ENCODE results near the gene PPY. TPM values are rescaled to one million over a fixed set of nuclear protein-coding genes. Genes with fewer than 3 reads are reported as not detected.
"Not testable (repeated sequence)": the region's sequence is repeated elsewhere in the genome, so short reads cannot be mapped to it uniquely, and the experiment has no call there.

PPY gene
- total RNA-seq, 4 donors from 2014 or later = not detected

DNA sequence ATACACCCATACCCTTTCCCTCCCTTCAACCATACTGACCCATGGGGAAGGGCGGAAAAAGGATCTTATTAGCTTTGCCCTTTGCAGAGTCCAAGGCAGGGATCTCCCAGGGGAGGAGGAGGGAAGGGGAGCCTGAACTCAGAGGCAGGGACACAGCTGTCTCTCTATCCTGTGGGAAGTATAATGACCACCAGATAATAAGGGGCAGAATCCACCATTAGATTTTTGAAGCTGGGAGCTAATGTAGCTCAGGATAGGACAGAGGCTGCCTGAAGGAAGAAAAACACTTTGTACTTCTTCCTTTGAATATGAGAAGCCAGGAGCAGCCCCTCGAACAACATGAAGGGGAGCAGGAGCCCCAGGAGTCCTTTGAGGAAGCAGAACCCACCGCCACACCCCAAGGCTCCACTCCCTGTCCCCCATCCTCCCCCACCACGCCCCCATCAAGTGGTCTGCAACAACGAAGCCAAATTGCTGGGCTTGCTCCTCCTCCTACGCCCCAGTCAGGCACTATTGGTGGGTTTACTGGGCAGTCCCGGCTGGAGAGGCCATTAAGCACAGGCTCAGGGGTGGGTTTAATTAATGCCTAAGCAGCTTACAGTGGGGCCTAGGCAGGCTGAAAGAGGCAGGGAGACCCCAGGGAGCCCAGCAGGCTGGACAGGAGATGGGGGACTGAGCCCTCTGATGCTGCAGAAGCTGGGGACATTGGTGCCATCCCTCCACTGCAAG lies 40.3 kb downstream of the PPY start:
- no peak overlapping the region for H3K4me3 ChIP-seq (ENCODE audit: low read depth, poor library complexity, severe bottlenecking)
- TF ChIP-seq, protein P1, sequence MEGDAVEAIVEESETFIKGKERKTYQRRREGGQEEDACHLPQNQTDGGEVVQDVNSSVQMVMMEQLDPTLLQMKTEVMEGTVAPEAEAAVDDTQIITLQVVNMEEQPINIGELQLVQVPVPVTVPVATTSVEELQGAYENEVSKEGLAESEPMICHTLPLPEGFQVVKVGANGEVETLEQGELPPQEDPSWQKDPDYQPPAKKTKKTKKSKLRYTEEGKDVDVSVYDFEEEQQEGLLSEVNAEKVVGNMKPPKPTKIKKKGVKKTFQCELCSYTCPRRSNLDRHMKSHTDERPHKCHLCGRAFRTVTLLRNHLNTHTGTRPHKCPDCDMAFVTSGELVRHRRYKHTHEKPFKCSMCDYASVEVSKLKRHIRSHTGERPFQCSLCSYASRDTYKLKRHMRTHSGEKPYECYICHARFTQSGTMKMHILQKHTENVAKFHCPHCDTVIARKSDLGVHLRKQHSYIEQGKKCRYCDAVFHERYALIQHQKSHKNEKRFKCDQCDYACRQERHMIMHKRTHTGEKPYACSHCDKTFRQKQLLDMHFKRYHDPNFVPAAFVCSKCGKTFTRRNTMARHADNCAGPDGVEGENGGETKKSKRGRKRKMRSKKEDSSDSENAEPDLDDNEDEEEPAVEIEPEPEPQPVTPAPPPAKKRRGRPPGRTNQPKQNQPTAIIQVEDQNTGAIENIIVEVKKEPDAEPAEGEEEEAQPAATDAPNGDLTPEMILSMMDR (IDR thresholded peaks at IDR 0.05) = no peak
- no peak for TF ChIP-seq POLR2A (IDR thresholded peaks at IDR 0.05)
- 57 to 66% methylated on average over 7 of the region's 7 CpGs for WGBS, 2 donors
- no peak for DNase-seq (ENCODE audit: low spot score in 2 of 2)
- intact Hi-C loops (cut with DNase I; ENCODE audit: low total_unique reads) = no loop called here

DNA sequence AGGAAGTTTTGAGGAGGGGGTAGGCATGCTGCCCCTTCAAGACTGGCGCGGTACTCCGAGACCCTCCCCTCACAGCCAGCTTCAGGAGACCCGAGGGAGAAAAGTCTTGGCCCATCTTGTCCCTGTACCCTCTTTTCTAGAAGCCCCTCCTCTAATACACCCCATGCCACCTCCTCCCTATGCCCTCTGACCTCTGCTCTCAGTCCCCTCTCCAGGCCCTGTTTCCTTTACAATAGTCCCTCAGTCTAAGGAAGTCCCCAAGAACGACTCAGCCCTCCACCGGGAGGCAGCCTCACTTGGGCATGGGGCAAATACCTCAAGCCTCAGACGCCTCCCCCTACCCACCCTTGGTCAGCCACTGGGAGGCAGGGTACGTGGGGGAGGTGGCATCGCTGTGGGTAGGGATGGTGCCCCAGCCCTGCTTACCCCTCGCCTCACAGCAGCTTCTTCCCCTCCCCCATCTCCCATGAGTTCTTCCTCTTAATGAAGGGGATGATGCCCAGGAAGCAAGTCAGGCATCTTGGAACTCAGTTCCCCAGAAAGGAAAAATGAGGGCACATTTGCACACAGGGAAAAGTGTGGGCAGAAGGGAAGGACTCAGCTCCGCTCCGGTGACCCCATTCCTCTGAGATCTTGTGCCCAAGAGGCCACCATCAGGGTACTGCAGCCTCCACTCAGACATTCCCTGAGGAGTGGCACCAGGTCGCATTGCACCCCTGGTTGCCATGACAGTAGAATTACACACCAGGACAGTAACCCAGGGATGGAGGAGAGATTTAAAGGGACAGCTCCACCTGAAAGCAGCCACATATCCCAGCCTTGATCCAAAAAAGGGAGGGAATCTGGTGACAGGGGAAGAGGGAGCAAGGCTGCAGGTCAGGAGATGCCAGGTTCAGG lies 41.2 kb downstream of the PPY start:
- TF ChIP-seq POLR2A (IDR thresholded peaks at IDR 0.05) = no peak
- WGBS, 2 donors = 34 to 38% methylated on average over 13 of the region's 13 CpGs

GRCh38 chr17:43900183-43900857 lies 42.0 kb downstream of the PPY start:
- 4 to 20% methylated on average over 11 to 30 of the region's 31 CpGs for WGBS, 2 donors
- no peak for TF ChIP-seq POLR2A (IDR thresholded peaks at IDR 0.05)
- TF ChIP-seq, protein P1 (IDR thresholded peaks at IDR 0.05) = no peak
- peak; percentile 68 to 96 for DNase-seq (ENCODE audit: low spot score in 2 of 2)
- intact Hi-C loops (cut with DNase I; ENCODE audit: low total_unique reads) = no loop called here
- H3K4me3 ChIP-seq (ENCODE audit: low read depth, poor library complexity, severe bottlenecking) = no peak overlapping the region

More for the DNA sequence above, 41.2 kb downstream of the PPY start:
- intact Hi-C loops (cut with DNase I; ENCODE audit: low total_unique reads) = no loop called here
- no peak overlapping the region for H3K4me3 ChIP-seq (ENCODE audit: low read depth, poor library complexity, severe bottlenecking)
- DNase-seq (ENCODE audit: low spot score in 2 of 2) = no peak

DNA sequence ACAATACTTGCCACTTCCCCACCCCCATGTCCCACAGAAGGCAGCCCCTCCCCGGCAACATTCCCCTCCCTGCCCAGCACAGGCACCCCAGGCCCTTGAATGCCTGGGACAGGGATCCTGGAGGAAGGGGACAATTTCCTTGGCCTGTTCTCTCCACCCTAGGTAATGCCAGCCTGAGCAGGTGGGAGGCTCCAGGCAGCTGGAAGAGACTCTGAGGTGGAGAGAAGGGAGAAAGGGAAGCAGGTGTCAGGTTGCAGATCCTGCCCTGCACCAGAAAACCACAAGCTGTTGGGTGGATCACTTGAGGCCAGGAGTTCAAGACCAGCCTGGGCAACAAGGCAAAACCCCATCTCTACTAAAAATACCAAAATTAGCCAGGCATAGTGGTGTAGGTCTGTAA lies 43.8 kb downstream of the PPY start:
- intact Hi-C loops (cut with DNase I; ENCODE audit: low total_unique reads) = no loop called here
- no peak for DNase-seq (ENCODE audit: low spot score in 2 of 2)
- 20 to 40% methylated on average over 1 of the region's 1 CpG for WGBS, 2 donors
- TF ChIP-seq, protein P1 (IDR thresholded peaks at IDR 0.05) = no peak
- no peak for TF ChIP-seq POLR2A (IDR thresholded peaks at IDR 0.05)
- no peak overlapping the region for H3K4me3 ChIP-seq (ENCODE audit: low read depth, poor library complexity, severe bottlenecking)

- 48 to 62% methylated on average over 3 of the region's 3 CpGs for WGBS, 2 donors
- no peak overlapping the region for H3K4me3 ChIP-seq (ENCODE audit: low read depth, poor library complexity, severe bottlenecking)
- TF ChIP-seq POLR2A (IDR thresholded peaks at IDR 0.05) = no peak
- TF ChIP-seq, protein P1 (IDR thresholded peaks at IDR 0.05) = no peak
- no peak for DNase-seq (ENCODE audit: low spot score in 2 of 2)
- intact Hi-C loops (cut with DNase I; ENCODE audit: low total_unique reads) = no loop called here
Observed at GRCh38 chr17:43897831-43898230, 44.4 kb downstream of the PPY start.

- intact Hi-C loops (cut with DNase I; ENCODE audit: low total_unique reads); DNase-seq (ENCODE audit: low spot score in 2 of 2); H3K4me3 ChIP-seq (ENCODE audit: low read depth, poor library complexity, severe bottlenecking): not testable (repeated sequence)
- WGBS, 2 donors = 81 to 96% methylated on average over 4 of the region's 4 CpGs
Observed at GRCh38 chr17:43894494-43894893, 47.8 kb downstream of the PPY start.

Data from lower leg skin (tissue), 4 donors.